Fibroblast of mammary gland (primary cell): ENCODE measurements around the gene OR2T10.
"Not testable (repeated sequence)": the region's sequence is repeated elsewhere in the genome, so short reads cannot be mapped to it uniquely, and the experiment has no call there.

Source experiments
- DNase-seq: peaks from one replicate; pipeline ENCODE4 v3.0.0-alpha.2; 2010; ENCODE audit warnings: low read depth
- H3K4me3 ChIP-seq: 2 replicates; pipeline ENCODE4 v1.5.1; 2011; ENCODE audit warnings: low read depth, mild to moderate bottlenecking, low read length, moderate library complexity; ENCODE audit not compliant: control insufficient read depth
- CTCF ChIP-seq: conservative IDR thresholded peaks from 2 replicates; pipeline ENCODE4 v1.5.1; 2011; ENCODE audit warnings: low read depth, low read length, inconsistent platforms; ENCODE audit not compliant: control insufficient read depth, insufficient read depth

OR2T10 gene

GRCh38 chr1:248597589-248597988 is at the start of gene OR2T10:
TSS of gene OR2T10 (minus strand) at chr1:248597700. CDS start at chr1:248593768, 3,932 bp downstream.
- DNase-seq, result no peak
- H3K4me3 ChIP-seq, result no peak within 1 kb of the TSS
- TF ChIP-seq CTCF, result no peak

DNA sequence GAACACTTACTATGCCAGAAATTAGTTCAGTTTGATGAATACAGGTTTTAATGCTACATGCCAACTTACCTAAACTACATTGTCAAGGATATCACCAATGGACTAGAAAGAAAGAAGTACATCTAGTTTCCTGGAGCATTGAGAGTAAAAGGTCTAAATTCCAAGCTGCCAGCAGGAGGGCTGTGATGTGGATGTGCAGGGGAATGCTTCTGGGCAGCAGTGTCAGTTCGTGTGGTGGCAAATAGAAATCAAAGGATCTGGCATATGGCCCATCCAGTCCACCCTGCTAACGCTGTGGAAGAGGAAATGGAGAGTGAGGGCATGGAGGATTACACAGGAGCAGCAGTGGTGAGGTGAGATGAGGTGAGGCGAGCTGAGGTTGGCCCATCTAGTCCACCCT is 47.7 kb upstream of the OR2T10 start, which contains the start of gene OR2T35:
TSS of gene OR2T35 (minus strand) at position 101 of the 400 bp plus-strand sequence. CDS start 6,020 bp downstream, outside the sequence.
- H3K4me3 ChIP-seq, DNase-seq: not testable (repeated sequence)

- not testable (repeated sequence) for DNase-seq, H3K4me3 ChIP-seq
Observed at GRCh38 chr1:248642971-248643651, 45.6 kb upstream of the OR2T10 start.

GRCh38 chr1:248641583-248641982 is 44.1 kb upstream of the OR2T10 start:
- DNase-seq, H3K4me3 ChIP-seq: not testable (repeated sequence)

DNA sequence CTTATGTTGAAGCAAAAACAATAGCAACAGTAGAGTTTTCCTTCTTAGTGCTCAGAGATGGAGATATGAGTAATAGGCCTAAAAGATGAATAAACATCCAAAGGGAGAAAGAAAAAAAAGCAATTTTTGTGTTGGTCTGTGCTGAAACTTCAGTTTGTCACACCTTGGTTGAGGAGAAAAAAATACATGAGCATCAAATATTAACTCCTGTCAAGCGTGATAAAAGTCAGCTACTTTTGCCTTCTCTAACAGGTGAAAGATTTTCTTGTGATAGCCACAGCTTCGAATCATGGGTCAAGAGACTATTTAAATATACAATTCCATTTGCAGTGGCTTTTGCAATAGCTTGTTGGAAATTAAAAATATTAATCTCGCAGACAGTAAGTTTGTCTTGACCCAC is 43.4 kb upstream of the OR2T10 start:
- not testable (repeated sequence) for DNase-seq, H3K4me3 ChIP-seq

DNA sequence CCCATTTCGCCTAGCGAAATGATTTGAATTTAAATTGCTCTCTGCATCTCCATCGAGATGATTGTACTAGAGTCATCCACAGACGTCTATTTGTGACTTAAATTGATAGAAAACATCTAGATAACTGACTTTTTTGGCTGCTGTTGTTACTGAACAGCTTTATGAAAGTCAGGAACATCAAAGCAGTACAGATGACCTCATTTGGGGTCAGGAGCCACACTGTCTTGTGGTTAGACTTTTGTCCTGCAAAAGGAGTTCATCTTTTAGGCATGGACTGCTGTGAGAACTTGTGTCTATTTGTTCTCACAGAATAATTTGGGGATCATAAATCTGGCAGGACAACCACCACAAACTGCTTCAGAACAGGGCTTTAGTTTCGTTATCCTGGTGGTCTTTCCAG is 42.2 kb upstream of the OR2T10 start:
- not testable (repeated sequence) for DNase-seq, H3K4me3 ChIP-seq

DNA sequence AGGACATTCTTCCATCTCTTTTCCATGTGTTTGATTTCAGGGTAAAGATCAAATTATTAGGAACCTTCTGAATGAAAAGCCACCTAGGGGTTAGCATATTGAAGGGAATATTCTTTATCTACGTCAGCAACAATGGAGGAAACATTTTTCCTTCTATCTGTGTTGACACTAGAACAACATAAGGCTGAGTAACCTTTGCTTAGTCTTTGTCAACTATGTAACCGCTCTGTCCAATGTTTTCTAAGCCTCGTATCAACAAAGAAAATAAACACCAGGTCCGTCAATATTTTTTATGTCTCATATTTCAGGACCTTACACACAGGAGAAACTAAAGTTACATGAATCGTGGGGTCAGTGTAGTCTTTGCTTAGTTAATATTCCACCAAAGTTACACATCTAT is 39.1 kb upstream of the OR2T10 start:
- not testable (repeated sequence) for DNase-seq, H3K4me3 ChIP-seq

DNA sequence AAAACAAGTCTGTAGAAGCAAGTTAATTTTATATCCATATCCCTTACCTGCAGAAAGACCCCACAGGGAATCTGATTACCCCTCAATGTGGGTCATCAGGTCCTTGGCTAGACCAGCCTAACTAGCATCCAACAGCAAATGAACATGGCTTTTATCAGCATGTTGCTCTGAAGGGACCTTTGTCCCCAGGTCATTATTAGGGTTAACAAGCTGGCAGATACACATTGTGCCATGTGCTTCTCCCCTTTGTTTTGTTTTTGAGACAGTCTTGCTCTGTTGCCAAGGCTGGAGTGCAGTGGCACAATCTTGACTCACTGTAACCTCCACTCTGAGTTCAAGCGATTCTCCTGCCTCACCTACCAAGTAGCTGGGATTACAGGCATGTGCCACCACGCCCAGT is 37.5 kb upstream of the OR2T10 start, which contains the start of gene OR2T11:
TSS of gene OR2T11 (minus strand) at position 101 of the 400 bp plus-strand sequence. CDS start 7,963 bp downstream, outside the sequence.
- not testable (repeated sequence) for H3K4me3 ChIP-seq, DNase-seq

DNA sequence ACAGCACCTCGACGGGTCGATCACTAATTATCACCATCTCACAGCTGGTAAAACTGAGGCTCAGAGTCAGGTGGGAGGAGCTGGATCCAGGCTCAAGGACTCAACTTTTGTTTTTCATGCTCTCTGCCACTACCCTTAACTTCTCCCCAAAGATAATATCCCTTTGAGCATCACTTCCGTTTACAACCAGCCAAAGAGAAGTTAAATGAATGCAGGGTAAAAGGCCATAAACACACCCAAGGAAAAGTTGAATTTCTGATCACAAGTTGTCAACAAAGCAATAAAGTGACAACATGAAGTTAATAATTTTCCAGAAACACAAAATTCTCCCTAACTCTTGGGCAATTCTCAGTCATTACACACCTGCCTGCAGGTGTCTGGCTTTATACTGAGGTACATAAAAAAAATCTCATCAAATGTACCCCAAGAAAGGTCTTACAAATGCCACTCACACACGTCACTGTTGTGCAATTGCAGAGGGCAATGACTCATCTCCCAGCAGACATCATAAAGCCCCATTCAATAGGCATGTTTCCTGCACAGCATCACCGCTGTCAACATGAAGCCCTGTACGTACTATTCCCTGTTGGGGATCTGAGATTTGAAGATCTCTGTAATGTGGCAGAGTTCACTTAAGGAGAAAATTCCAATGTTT is 34.0 kb upstream of the OR2T10 start:
- no peak overlapping the region for H3K4me3 ChIP-seq
- TF ChIP-seq CTCF, result no peak
- DNase-seq, result peak; percentile 28

- no peak for DNase-seq
- no peak for TF ChIP-seq CTCF
- no peak overlapping the region for H3K4me3 ChIP-seq
Observed at GRCh38 chr1:248630551-248630950, 33.1 kb upstream of the OR2T10 start.
